GM19239 (cell line): Measurements from ENCODE around the gene RALGAPA2.
"Not testable (repeated sequence)": the region's sequence is repeated elsewhere in the genome, so short reads cannot be mapped to it uniquely, and the experiment has no call there.

Source experiments
- DNase-seq: peaks from one replicate; pipeline ENCODE4 v3.0.0; 2011; ENCODE audit warnings: low spot score; ENCODE audit not compliant: insufficient read length
- FAIRE-seq: peaks from 2 replicates; lab custom pipeline; 2011; peaks lifted over from hg19 to GRCh38; lab: Jason Lieb, UNC

Gene RALGAPA2

GRCh38 chr20:20366551-20366875, 345.9 kb downstream of the RALGAPA2 start:
- no peak for FAIRE-seq
- no peak for DNase-seq

- DNase-seq (no peak), FAIRE-seq (no peak)
These were observed 346.8 kb downstream of the RALGAPA2 start for GRCh38 chr20:20365480-20366161.

- FAIRE-seq, result no peak
- DNase-seq, result no peak
These were observed 347.6 kb downstream of the RALGAPA2 start for GRCh38 chr20:20364593-20365479.

GRCh38 chr20:20363799-20364592, 348.4 kb downstream of the RALGAPA2 start:
- FAIRE-seq (no peak), DNase-seq (no peak)

- FAIRE-seq (no peak), DNase-seq (no peak)
These were observed 349.0 kb downstream of the RALGAPA2 start for GRCh38 chr20:20363434-20363798.

GRCh38 chr20:20362774-20363433, 349.5 kb downstream of the RALGAPA2 start:
- DNase-seq (no peak), FAIRE-seq (no peak)

GRCh38 chr20:20360464-20360863, 352.0 kb downstream of the RALGAPA2 start:
- DNase-seq (peak; percentile 58), FAIRE-seq (peak; percentile 95)

- no peak for DNase-seq
- no peak for FAIRE-seq
These were observed 352.8 kb downstream of the RALGAPA2 start for GRCh38 chr20:20359628-20360027.

- DNase-seq (no peak), FAIRE-seq (no peak)
These were observed 353.6 kb downstream of the RALGAPA2 start for GRCh38 chr20:20358801-20359200.

GRCh38 chr20:20355503-20355902, 356.9 kb downstream of the RALGAPA2 start:
- DNase-seq, FAIRE-seq: not testable (repeated sequence)

GRCh38 chr20:20353576-20353975, 358.9 kb downstream of the RALGAPA2 start:
- FAIRE-seq (no peak), DNase-seq (no peak)

- DNase-seq, result no peak
- no peak for FAIRE-seq
These were observed 368.0 kb downstream of the RALGAPA2 start for GRCh38 chr20:20344476-20344875.

GRCh38 chr20:20343932-20344331, 368.5 kb downstream of the RALGAPA2 start:
- DNase-seq (no peak), FAIRE-seq (no peak)
